Thoracic aorta (tissue), 2 donors: ENCODE results near the gene IFNG-AS1. TPM values are rescaled to one million over a fixed set of nuclear protein-coding genes. Genes with fewer than 3 reads are reported as not detected.

Experiments
- ATAC-seq: fragments of 150-250 bp; one replicate; pipeline ENCODE4 v1.8.0; 2017; ENCODE audit warnings: low read depth; ENCODE audit not compliant: insufficient number of reproducible peaks, low FRiP score
- DNase-seq: peaks from one replicate; pipeline ENCODE4 v3.0.0-alpha.2; 2020; ENCODE audit warnings: low spot score
- H3K27ac ChIP-seq, 2 donors: fragments of 200-600 bp; sonication (generic); 1 replicate in 1 of 2; 2 replicates in 1 of 2; pipeline ENCODE4 v1.5.1; 2016; ENCODE audit warnings: mild to moderate bottlenecking in 2 of 2, moderate library complexity in 2 of 2
- H3K27me3 ChIP-seq: fragments of 200-600 bp; sonication (generic); replicated peaks from 2 replicates; pipeline ENCODE4 v1.6.0; 2016; ENCODE audit warnings: mild to moderate bottlenecking; ENCODE audit not compliant: insufficient read depth
- H3K36me3 ChIP-seq: fragments of 200-600 bp; sonication (generic); one replicate; pipeline ENCODE4 v1.5.1; 2016
- H3K4me1 ChIP-seq, 2 donors: fragments of 200-600 bp; sonication (generic); 1 replicate in 1 of 2; 2 replicates in 1 of 2; pipeline versions ENCODE4 v1.5.1 to v1.6.0; 2016; ENCODE audit warnings: low read depth in 2 of 2, mild to moderate bottlenecking in 1 of 2; ENCODE audit not compliant: control insufficient read depth in 1 of 2
- H3K4me3 ChIP-seq: fragments of 200-600 bp; sonication (generic); 2 replicates; pipeline ENCODE4 v1.5.1; 2016; ENCODE audit warnings: mild to moderate bottlenecking
- H3K9me3 ChIP-seq: fragments of 200-600 bp; sonication (generic); 2 replicates; pipeline ENCODE4 v1.5.1; 2016
- CTCF ChIP-seq: fragments of 200-600 bp; sonication (generic); IDR thresholded peaks from one replicate; pipeline ENCODE4 v1.5.1; 2019; ENCODE audit warnings: antibody characterized with exemption
- total RNA-seq, 2 donors: library from RNA; depleted of rRNA; stranded (reverse); fragments of >200 nt; gene quantifications; one replicate each; pipeline versions ENCODE4 v1.1.0 to v1.2.3, GENCODE V29; 2016

The IFNG-AS1 gene
- total RNA-seq, 2 donors from 2014 or later = 0.92 TPM; not detected in 1

DNA sequence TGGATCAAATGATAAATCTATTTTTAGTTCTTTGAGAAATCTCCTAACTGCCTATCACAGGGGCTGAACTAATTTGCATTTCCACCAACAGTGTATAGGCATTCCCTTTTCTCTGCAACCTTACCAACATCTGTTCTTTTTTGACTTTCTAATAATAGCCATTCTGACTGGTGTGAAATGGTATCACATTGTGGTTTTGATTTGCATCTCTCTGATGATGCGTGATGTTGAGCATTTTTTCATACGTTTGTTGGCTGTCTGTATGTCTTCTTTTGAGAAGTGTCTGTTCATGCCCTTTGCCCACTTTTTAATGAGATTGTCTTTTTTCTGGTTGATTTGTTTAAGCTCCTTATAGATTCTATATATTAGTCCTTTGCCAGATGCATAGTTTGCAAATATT is 67.1 kb downstream of the IFNG-AS1 start:
- no peak for DNase-seq
- H3K4me3 ChIP-seq = no peak overlapping the region
- no peak for TF ChIP-seq CTCF
- H3K4me1 ChIP-seq = no peaks in the 10 kb centered on the region
- H3K9me3 ChIP-seq = no peaks in the 10 kb centered on the region
- no peaks in the 10 kb centered on the region for H3K36me3 ChIP-seq
- no peak overlapping the region for H3K27ac ChIP-seq
- H3K27me3 ChIP-seq = no peaks in the 10 kb centered on the region
- ATAC-seq = no peak

DNA sequence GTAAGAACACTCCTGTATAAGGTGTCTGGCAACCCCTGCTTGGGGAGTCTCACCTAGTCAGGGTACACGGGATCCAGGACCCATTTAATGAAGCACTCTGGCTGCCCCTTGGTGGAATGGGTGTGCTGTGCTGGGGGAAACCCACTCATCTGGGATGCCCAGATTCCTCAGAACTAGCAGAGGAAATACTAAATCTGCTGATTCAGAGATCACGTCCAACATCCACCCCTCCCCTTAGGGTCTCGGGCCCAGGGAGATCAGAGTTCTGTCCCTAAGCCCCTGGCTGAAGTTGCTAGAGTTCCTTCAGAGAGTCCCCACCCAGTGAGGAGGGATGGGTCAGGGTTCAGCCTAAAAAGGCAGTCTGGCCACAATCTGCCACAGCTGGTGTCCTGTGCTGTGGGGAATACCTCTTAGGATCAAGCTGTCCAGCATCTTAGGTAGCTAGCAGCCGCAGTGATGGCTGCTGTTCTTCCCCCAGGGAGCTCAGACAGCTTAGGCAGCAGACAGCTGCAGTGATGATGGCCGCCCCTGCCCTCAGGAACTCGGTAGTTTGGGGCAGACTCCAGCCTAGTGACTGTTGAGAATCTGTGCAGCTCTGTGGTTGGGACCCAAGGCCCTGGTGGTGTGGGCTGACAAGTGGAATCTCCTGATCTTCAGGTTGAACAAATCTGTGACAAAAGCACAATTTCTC is 74.8 kb downstream of the IFNG-AS1 start:
- TF ChIP-seq CTCF = no peak
- Histone ChIP-seq H3K4me3 (no peak overlapping the region), H3K4me1 (no peaks in the 10 kb centered on the region), H3K9me3 (no peaks in the 10 kb centered on the region), H3K27me3 (no peaks in the 10 kb centered on the region), H3K36me3 (no peaks in the 10 kb centered on the region), H3K27ac (no peak overlapping the region)
- DNase-seq (no peak), ATAC-seq (no peak)

GRCh38 chr12:68065163-68065562 is 75.9 kb downstream of the IFNG-AS1 start:
- Histone ChIP-seq H3K4me1 (no peaks in the 10 kb centered on the region), H3K4me3 (no peak overlapping the region), H3K36me3 (no peaks in the 10 kb centered on the region), H3K27ac (no peak overlapping the region), H3K9me3 (no peaks in the 10 kb centered on the region), H3K27me3 (no peaks in the 10 kb centered on the region)
- no peak for DNase-seq
- no peak for ATAC-seq
- no peak for TF ChIP-seq CTCF

DNA sequence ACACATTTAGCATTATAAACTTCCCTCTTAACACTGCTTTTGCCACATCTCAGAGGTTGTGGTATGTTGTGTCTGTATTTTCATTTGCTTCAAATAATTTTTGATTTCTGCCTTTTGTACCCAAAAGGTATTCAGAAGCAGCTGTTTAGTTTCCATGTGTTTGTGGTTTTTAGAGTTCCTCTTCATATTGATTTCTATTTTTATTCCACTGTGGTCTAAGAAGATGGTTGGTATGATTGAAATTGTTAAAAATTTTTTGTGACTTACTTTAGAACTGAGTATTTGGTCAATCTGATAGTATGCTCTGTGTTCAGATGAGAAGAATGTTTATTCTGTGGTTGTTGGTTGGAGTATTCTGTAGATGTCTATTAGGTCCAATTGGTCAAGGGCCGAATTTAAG is 76.4 kb downstream of the IFNG-AS1 start:
- no peak overlapping the region for H3K4me3 ChIP-seq
- no peaks in the 10 kb centered on the region for H3K9me3 ChIP-seq
- no peak overlapping the region for H3K27ac ChIP-seq
- no peak for TF ChIP-seq CTCF
- no peaks in the 10 kb centered on the region for H3K27me3 ChIP-seq
- no peaks in the 10 kb centered on the region for H3K36me3 ChIP-seq
- DNase-seq = no peak
- H3K4me1 ChIP-seq = no peaks in the 10 kb centered on the region
- no peak for ATAC-seq

DNA sequence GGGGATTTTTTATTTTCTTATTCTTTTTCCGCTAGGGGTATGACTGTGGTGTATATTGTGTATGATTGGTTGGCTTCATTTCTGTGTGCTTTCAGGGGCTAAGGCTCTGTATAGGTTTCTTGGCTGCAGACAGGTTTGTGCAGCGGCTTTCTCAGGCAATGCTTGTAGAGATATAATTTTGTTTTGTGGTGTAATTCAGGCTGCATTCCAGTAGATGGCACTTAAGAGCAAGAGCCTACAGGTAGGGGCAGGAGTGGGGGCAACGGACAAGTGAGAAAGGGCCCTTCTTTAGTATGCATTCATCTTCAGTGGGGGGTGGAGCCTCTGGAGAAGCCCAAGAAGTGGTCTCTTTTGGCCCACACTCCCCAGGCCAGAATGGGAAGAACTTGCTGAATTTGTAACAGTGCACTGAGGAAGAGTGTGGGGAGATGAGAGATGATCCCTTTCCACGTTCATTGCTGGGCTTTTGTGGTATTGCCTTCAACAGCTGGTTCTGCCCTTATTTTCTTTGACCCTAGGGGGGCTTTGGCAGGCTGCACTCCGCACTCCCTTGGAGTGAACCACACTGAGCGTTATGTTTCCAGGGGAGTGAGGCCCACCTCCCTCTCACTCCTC is 78.6 kb downstream of the IFNG-AS1 start:
- no peaks in the 10 kb centered on the region for H3K4me1 ChIP-seq
- H3K36me3 ChIP-seq = no peaks in the 10 kb centered on the region
- no peak for TF ChIP-seq CTCF
- H3K4me3 ChIP-seq = no peak overlapping the region
- no peak overlapping the region for H3K27ac ChIP-seq
- no peaks in the 10 kb centered on the region for H3K27me3 ChIP-seq
- no peak for ATAC-seq
- no peaks in the 10 kb centered on the region for H3K9me3 ChIP-seq
- no peak for DNase-seq
